Activated T-helper 2 cell treated with anti-CD3 and anti-CD28 coated beads, Interferon-gamma antibody, Interleukin-2, Interleukin-4, amounts not matched to agents 10 μg/mL and 5 μg/mL and 100 μg/mL, durations not matched to agents 14 hours and 24 hours and 36 hours (primary cell): Measurements from ENCODE around the gene ANKRD18B. TPM values are rescaled to one million over a fixed set of nuclear protein-coding genes. Genes with fewer than 3 reads are reported as not detected.
A peak's percentile ranks its signal among the peaks of the same experiment; 100 is the strongest.
"Not testable (repeated sequence)": the region's sequence is repeated elsewhere in the genome, so short reads cannot be mapped to it uniquely, and the experiment has no call there.

Experiments used
- DNase-seq: peaks from one replicate; pipeline ENCODE4 v3.0.0; 2021; ENCODE audit warnings: low spot score
- H3K27ac Mint-ChIP-seq: one replicate; pipeline ENCODE4 v1.8.0; 2021; ENCODE audit warnings: mixed read lengths
- H3K27me3 Mint-ChIP-seq: one replicate; pipeline ENCODE4 v1.8.0; 2021; ENCODE audit warnings: low read depth, mixed read lengths
- H3K36me3 Mint-ChIP-seq: one replicate; pipeline ENCODE4 v1.8.0; 2021; ENCODE audit warnings: low read depth, mixed read lengths
- H3K4me1 Mint-ChIP-seq: one replicate; pipeline ENCODE4 v1.8.0; 2021; ENCODE audit warnings: low read depth, mixed read lengths
- H3K4me3 Mint-ChIP-seq: one replicate; pipeline ENCODE4 v1.8.0; 2021; ENCODE audit warnings: low read depth, mild to moderate bottlenecking, moderate library complexity, mixed read lengths
- H3K9me3 Mint-ChIP-seq: one replicate; pipeline ENCODE4 v1.8.0; 2021; ENCODE audit warnings: mixed read lengths
- intact Hi-C: fragments of 100-400 bp; cut with micrococcal nuclease; formaldehyde crosslinking; loops from one replicate; pipeline ENCODE4 v1.15.1; 2023
- total RNA-seq: library from RNA; stranded (reverse); gene quantifications from 2 replicates; pipeline ENCODE4 v1.2.3, GENCODE V29; 2022

ANKRD18B gene
- total RNA-seq, 1 donor from 2014 or later, result 2.6 TPM

DNA sequence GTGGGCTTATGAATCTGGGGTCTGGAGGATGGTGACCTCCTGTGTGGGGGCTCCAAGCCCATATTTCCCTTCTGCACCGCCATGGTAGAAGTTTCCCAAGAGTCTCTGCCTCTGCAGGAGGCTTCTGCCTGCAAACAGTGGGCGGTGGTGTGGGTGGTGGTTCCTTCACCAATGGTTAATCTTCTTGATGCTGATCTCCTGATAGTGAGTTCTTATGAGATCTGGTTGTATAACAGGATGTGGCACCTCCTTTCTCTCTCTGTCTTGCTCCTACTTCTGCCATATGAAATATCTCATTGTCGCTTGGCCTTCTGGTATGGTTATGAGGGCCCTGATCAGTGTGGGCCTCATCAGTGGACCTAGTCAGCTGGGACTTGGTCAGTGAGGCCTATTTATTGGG lies 73.3 kb downstream of the ANKRD18B start:
- H3K27me3 Mint-ChIP-seq, H3K9me3 Mint-ChIP-seq, intact Hi-C loops, H3K4me3 Mint-ChIP-seq, H3K36me3 Mint-ChIP-seq: not testable (repeated sequence)
- Mint-ChIP-seq H3K4me1 (peaks cover 10% of the 10 kb centered on the region), H3K27ac (peak overlapping the region; percentile 64)
- DNase-seq, result peak; percentile 15

GRCh38 chr9:33598796-33599379 lies 74.8 kb downstream of the ANKRD18B start:
- H3K36me3 Mint-ChIP-seq, intact Hi-C loops, DNase-seq, H3K27me3 Mint-ChIP-seq, H3K27ac Mint-ChIP-seq, H3K9me3 Mint-ChIP-seq, H3K4me3 Mint-ChIP-seq: not testable (repeated sequence)
- H3K4me1 Mint-ChIP-seq, result peaks cover 10% of the 10 kb centered on the region

- DNase-seq, H3K27me3 Mint-ChIP-seq, H3K9me3 Mint-ChIP-seq, H3K4me3 Mint-ChIP-seq, H3K36me3 Mint-ChIP-seq, intact Hi-C loops, H3K27ac Mint-ChIP-seq: not testable (repeated sequence)
- H3K4me1 Mint-ChIP-seq, result peaks cover 10% of the 10 kb centered on the region
Measured at GRCh38 chr9:33600911-33601310, 76.9 kb downstream of the ANKRD18B start.

DNA sequence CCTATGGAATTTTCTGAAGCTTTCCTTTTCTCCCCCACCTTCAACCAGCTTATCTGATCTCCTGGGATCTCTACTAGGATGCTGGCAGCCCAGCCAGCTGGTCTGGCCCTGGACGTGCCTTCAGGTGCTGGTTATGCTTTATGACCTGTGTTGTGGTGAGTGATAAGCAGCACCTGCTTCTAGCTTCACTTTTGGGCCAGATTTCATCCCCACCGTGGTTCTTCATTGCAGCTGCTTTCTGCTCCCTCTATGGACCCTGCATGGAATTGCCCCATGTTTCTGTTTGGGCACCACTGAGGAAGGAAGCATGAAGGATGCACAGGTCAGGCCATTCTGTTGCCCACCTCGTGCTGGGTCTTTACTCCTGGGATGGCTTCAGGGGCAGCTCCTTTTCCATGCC lies 80.2 kb downstream of the ANKRD18B start:
- H3K4me3 Mint-ChIP-seq, H3K27ac Mint-ChIP-seq, H3K36me3 Mint-ChIP-seq, intact Hi-C loops, DNase-seq, H3K9me3 Mint-ChIP-seq, H3K4me1 Mint-ChIP-seq: not testable (repeated sequence)
- H3K27me3 Mint-ChIP-seq, result peaks cover 16% of the 10 kb centered on the region

DNA sequence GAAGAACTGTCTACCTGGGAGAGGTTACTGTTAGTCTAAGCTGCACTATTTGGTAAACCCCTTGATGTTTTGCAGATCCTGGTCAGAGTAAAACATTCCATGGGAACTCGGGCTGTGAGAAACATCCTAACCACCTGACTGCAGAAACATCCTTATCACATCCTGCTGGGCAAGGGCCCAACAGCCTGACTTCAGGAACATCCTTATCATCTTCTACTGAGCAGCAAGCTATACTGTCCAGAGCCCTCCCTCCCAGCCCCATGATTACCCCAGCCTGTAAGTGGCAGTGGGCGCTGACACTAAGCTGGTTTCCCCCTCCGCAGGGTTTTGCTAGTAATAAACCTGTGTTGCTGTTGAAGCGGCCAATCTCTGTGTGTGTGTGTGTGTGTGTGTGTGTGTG lies 80.9 kb downstream of the ANKRD18B start:
- H3K4me1 Mint-ChIP-seq, H3K36me3 Mint-ChIP-seq, DNase-seq, intact Hi-C loops, H3K9me3 Mint-ChIP-seq, H3K27ac Mint-ChIP-seq, H3K4me3 Mint-ChIP-seq: not testable (repeated sequence)
- peaks cover 22% of the 10 kb centered on the region for H3K27me3 Mint-ChIP-seq

DNA sequence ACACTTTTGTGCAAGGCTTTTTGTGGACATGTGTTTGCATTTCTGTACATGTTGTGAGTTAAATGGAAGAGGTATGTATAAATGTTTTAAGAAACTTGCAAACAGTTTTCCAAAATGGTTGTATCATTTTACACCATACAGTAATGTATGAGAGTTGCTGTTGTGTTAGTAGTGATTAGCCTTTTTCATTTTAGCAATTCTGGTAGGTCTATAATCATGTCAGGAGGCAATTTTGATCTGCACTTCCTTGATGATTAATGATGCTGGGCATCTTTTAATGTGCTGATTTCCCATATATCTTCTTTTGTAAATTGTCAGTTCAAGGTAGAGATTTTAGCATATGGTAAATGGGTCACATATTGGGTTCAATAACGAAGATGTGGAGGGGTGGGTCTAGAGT lies 87.3 kb downstream of the ANKRD18B start:
- Mint-ChIP-seq H3K27me3 (peaks cover 55% of the 10 kb centered on the region), H3K9me3 (no peaks in the 10 kb centered on the region), H3K36me3 (no peaks in the 10 kb centered on the region), H3K27ac (no peak overlapping the region), H3K4me1 (no peaks in the 10 kb centered on the region), H3K4me3 (no peak overlapping the region)
- no peak for DNase-seq
- intact Hi-C loops, result no loop called here

- peaks cover 59% of the 10 kb centered on the region for H3K27me3 Mint-ChIP-seq
- not testable (repeated sequence) for H3K36me3 Mint-ChIP-seq
Measured at GRCh38 chr9:33612410-33612809, 88.4 kb downstream of the ANKRD18B start.

GRCh38 chr9:33614001-33614687 lies 90.1 kb downstream of the ANKRD18B start:
- intact Hi-C loops, result no loop called here

More at GRCh38 chr9:33612410-33612809, 88.4 kb downstream of the ANKRD18B start:
- intact Hi-C loops, DNase-seq, H3K4me1 Mint-ChIP-seq, H3K4me3 Mint-ChIP-seq, H3K9me3 Mint-ChIP-seq, H3K27ac Mint-ChIP-seq: not testable (repeated sequence)

GRCh38 chr9:33618370-33618769 lies 94.3 kb downstream of the ANKRD18B start:
- H3K27ac Mint-ChIP-seq, H3K9me3 Mint-ChIP-seq, intact Hi-C loops, H3K4me1 Mint-ChIP-seq, DNase-seq, H3K36me3 Mint-ChIP-seq, H3K4me3 Mint-ChIP-seq: not testable (repeated sequence)
- peaks cover 39% of the 10 kb centered on the region for H3K27me3 Mint-ChIP-seq

More at GRCh38 chr9:33614001-33614687, 90.1 kb downstream of the ANKRD18B start:
- DNase-seq, result no peak
- Mint-ChIP-seq H3K4me3 (no peak overlapping the region), H3K27ac (no peak overlapping the region), H3K36me3 (no peaks in the 10 kb centered on the region), H3K4me1 (peaks cover 2% of the 10 kb centered on the region), H3K27me3 (peaks cover 51% of the 10 kb centered on the region), H3K9me3 (no peaks in the 10 kb centered on the region)

DNA sequence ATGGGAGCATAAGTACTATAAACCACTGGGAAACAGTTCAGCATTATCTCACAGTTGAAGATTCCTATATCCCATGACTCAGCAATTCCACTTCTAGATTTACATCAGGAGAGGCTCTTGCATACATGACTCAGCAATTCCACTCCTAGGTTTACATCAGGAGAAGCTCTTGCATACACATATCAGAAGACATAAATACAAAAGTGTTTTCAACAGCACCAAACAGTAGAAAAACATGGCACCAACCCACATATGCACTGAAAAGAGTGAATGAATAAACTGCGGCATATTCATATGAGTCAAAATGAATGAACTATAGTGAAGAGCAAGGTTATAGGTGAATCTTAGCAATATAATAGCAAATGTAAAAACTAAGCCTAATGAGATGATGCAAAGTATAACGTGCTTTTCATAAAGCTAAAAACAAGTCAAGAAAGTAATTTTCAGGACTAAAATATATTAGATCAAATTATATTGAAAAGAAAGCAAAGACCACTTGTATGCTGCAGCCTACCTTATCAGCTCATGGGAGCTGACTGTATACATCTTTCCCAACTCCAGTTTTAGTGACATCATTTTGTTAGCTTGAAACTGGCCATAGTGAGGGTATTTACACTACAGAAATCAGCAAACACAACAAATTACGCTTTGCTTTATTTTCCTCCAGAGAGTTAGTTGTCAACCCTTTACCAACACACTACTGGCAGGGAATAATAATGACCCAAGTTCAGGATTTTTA lies 95.8 kb downstream of the ANKRD18B start:
- intact Hi-C loops, result no loop called here
- Mint-ChIP-seq H3K27me3 (peaks cover 38% of the 10 kb centered on the region), H3K4me3 (no peak overlapping the region), H3K4me1 (peaks cover 7% of the 10 kb centered on the region), H3K36me3 (no peaks in the 10 kb centered on the region), H3K27ac (no peak overlapping the region), H3K9me3 (no peaks in the 10 kb centered on the region)
- DNase-seq, result no peak

DNA sequence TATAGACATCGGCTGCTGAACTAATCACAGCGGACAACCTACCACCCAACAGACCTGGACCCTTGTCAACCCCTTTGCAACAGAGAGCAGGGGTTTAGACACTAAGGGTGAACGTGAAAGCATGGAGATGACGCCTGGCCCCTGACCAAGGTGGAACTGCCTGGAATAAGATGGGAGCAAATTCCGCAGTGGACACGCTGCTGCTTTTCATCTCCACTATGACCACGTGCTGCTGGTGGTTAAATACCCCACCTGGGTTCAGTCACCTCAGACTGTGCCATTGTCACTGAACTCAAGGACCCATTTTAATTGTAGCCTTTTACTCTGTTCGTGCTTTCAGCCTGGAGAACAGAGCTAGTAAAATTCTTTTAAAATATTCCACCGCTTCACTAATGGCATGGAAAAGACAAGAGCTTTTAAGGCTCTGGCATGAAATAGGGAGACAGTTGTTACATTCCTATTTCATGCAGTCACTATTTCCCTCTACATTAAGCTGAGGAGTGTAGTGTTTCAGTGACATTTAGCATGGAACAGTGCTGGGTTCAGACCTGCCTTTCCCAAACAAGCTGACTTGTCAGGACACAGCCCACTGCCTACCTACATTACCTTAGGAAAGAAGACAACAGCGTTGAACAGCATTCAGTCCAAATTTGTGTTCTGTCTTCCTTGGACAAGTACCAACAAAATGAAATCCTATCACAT lies 96.8 kb downstream of the ANKRD18B start:
- H3K9me3 Mint-ChIP-seq, result no peaks in the 10 kb centered on the region
- H3K4me3 Mint-ChIP-seq, result no peak overlapping the region
- peaks cover 7% of the 10 kb centered on the region for H3K4me1 Mint-ChIP-seq
- H3K27ac Mint-ChIP-seq, result no peak overlapping the region
- no peak for DNase-seq
- intact Hi-C loops, result no loop called here
- H3K27me3 Mint-ChIP-seq, result peaks cover 31% of the 10 kb centered on the region
- H3K36me3 Mint-ChIP-seq, result no peaks in the 10 kb centered on the region
